H9 (cell line): ENCODE data around the gene MTHFD2. TPM values are rescaled to one million over a fixed set of nuclear protein-coding genes. Genes with fewer than 3 reads are reported as not detected.

ENCODE experiments used
- DNase-seq: peaks from one replicate; pipeline ENCODE4 v3.0.0-alpha.2; 2017
- H2AFZ ChIP-seq: one replicate; pipeline ENCODE4 v1.6.1; 2013; ENCODE audit warnings: mild to moderate bottlenecking, low read length, control low read depth, moderate library complexity
- H2AK5ac ChIP-seq: 2 replicates; pipeline ENCODE4 v1.6.1; 2013; ENCODE audit warnings: low read length, control low read depth, mixed read lengths; ENCODE audit not compliant: insufficient read length
- H2BK120ac ChIP-seq: one replicate; pipeline ENCODE4 v1.6.1; 2013; ENCODE audit warnings: low read depth, mild to moderate bottlenecking, low read length, control low read depth, inconsistent platforms; ENCODE audit not compliant: poor library complexity, severe bottlenecking
- H2BK12ac ChIP-seq: 2 replicates; pipeline ENCODE4 v1.6.1; 2013; ENCODE audit warnings: low read length, control low read depth, mixed read lengths, low read depth; ENCODE audit not compliant: insufficient read length
- H2BK15ac ChIP-seq: 2 replicates; pipeline ENCODE4 v1.6.1; 2013; ENCODE audit warnings: low read depth, low read length, control low read depth
- H2BK20ac ChIP-seq: one replicate; pipeline ENCODE4 v1.6.1; 2013; ENCODE audit warnings: low read depth, mild to moderate bottlenecking, low read length, control low read depth, inconsistent platforms; ENCODE audit not compliant: poor library complexity, severe bottlenecking
- H2BK5ac ChIP-seq: 2 replicates; pipeline ENCODE4 v1.6.1; 2013; ENCODE audit warnings: low read length, control low read depth, mixed read lengths; ENCODE audit not compliant: insufficient read length
- H3K14ac ChIP-seq: 2 replicates; pipeline ENCODE4 v1.6.1; 2013; ENCODE audit warnings: low read length, control low read depth; ENCODE audit not compliant: insufficient read depth
- H3K18ac ChIP-seq: 2 replicates; pipeline ENCODE4 v1.6.1; 2013; ENCODE audit warnings: low read depth, mild to moderate bottlenecking, mixed read lengths, low read length, control low read depth; ENCODE audit not compliant: insufficient read length
- H3K23ac ChIP-seq: 2 replicates; pipeline ENCODE4 v1.6.1; 2013; ENCODE audit warnings: low read length, control low read depth, mixed read lengths, low read depth; ENCODE audit not compliant: insufficient read length
- H3K23me2 ChIP-seq: 2 replicates; pipeline ENCODE4 v1.6.1; 2013; ENCODE audit warnings: low read depth, mild to moderate bottlenecking, mixed read lengths, low read length, control low read depth; ENCODE audit not compliant: insufficient read length, poor library complexity, severe bottlenecking
- H3K27ac ChIP-seq: 2 replicates; pipeline ENCODE4 v1.5.1; 2013; ENCODE audit warnings: low read length, control low read depth, mixed read lengths, low read depth; ENCODE audit not compliant: insufficient read length
- H3K27me3 ChIP-seq: 2 replicates; pipeline ENCODE4 v1.6.1; 2013; ENCODE audit warnings: low read length, control low read depth, inconsistent platforms; ENCODE audit not compliant: insufficient read depth
- H3K4ac ChIP-seq: 2 replicates; pipeline ENCODE4 v1.6.1; 2013; ENCODE audit warnings: low read depth, mild to moderate bottlenecking, control low read depth, inconsistent platforms, low read length, moderate library complexity
- H3K4me1 ChIP-seq: 2 replicates; pipeline ENCODE4 v1.6.1; 2013; ENCODE audit warnings: low read length, control low read depth, inconsistent platforms; ENCODE audit not compliant: insufficient read depth
- H3K4me2 ChIP-seq: 2 replicates; pipeline ENCODE4 v1.6.1; 2013; ENCODE audit warnings: low read length, control low read depth, mixed read lengths; ENCODE audit not compliant: insufficient read length, insufficient read depth
- H3K56ac ChIP-seq: 2 replicates; pipeline ENCODE4 v1.6.1; 2013; ENCODE audit warnings: low read depth, mild to moderate bottlenecking, mixed read lengths, low read length, control low read depth; ENCODE audit not compliant: insufficient read length
- H3K79me1 ChIP-seq: 2 replicates; pipeline ENCODE4 v1.6.1; 2013; ENCODE audit warnings: low read depth, mild to moderate bottlenecking, moderate library complexity, low read length, control low read depth, inconsistent platforms; ENCODE audit not compliant: insufficient read depth, poor library complexity, severe bottlenecking
- H3K79me2 ChIP-seq: 2 replicates; pipeline ENCODE4 v1.6.1; 2013; ENCODE audit warnings: low read length, control low read depth, inconsistent platforms; ENCODE audit not compliant: insufficient read depth
- H3K9ac ChIP-seq: 2 replicates; pipeline ENCODE4 v1.6.1; 2013; ENCODE audit warnings: low read length, control low read depth, mixed read lengths; ENCODE audit not compliant: insufficient read length; ENCODE audit errors: extremely low read depth
- H3K9me3 ChIP-seq: one replicate; pipeline ENCODE4 v1.6.1; 2013; ENCODE audit warnings: low read depth, low read length, inconsistent platforms; ENCODE audit not compliant: control insufficient read depth
- H3T11ph ChIP-seq: one replicate; pipeline ENCODE4 v1.6.1; 2013; ENCODE audit warnings: mild to moderate bottlenecking, low read length, control low read depth, inconsistent platforms
- H4K20me1 ChIP-seq: one replicate; pipeline ENCODE4 v1.6.1; 2013; ENCODE audit not compliant: control insufficient read depth, insufficient read length, insufficient read depth
- H4K5ac ChIP-seq: 2 replicates; pipeline ENCODE4 v1.6.1; 2013; ENCODE audit warnings: low read depth, mild to moderate bottlenecking, mixed read lengths, low read length, control low read depth; ENCODE audit not compliant: insufficient read length
- H4K8ac ChIP-seq: replicated peaks from 2 replicates; pipeline ENCODE4 v1.6.1; 2013; ENCODE audit warnings: low read length, control low read depth, mixed read lengths, low read depth; ENCODE audit not compliant: insufficient read length
- H4K91ac ChIP-seq: 2 replicates; pipeline ENCODE4 v1.6.1; 2013; ENCODE audit warnings: low read depth, mild to moderate bottlenecking, moderate library complexity, mixed read lengths, low read length, control low read depth; ENCODE audit not compliant: insufficient read length
- H3K27ac Mint-ChIP-seq, 3 experiments: 2 replicates in 2 of 3; 3 replicates in 1 of 3; pipeline ENCODE4 v1.8.0; 2020 to 2021; ENCODE audit warnings: mixed read lengths in 3 of 3, mild to moderate bottlenecking in 1 of 3, moderate library complexity in 1 of 3
- H3K27me3 Mint-ChIP-seq: 2 replicates; pipeline ENCODE4 v1.8.0; 2021; ENCODE audit warnings: low read depth, mild to moderate bottlenecking, moderate library complexity, mixed read lengths
- H3K36me3 Mint-ChIP-seq, 3 experiments: 2 replicates in 2 of 3; 3 replicates in 1 of 3; pipeline ENCODE4 v1.8.0; 2020 to 2021; ENCODE audit warnings: low read depth in 3 of 3, mixed read lengths in 3 of 3; ENCODE audit not compliant: insufficient read depth in 1 of 3
- H3K4me1 Mint-ChIP-seq, 2 experiments: 2 replicates each; pipeline ENCODE4 v1.8.0; 2020; ENCODE audit warnings: mixed read lengths in 2 of 2
- H3K4me3 Mint-ChIP-seq, 2 experiments: 2 replicates in 1 of 2; 3 replicates in 1 of 2; pipeline ENCODE4 v1.8.0; 2020 to 2021; ENCODE audit warnings: mild to moderate bottlenecking in 2 of 2, mixed read lengths in 2 of 2, moderate library complexity in 1 of 2
- H3K9me3 Mint-ChIP-seq, 2 experiments: 2 replicates in 1 of 2; 3 replicates in 1 of 2; pipeline ENCODE4 v1.8.0; 2020; ENCODE audit warnings: mild to moderate bottlenecking in 2 of 2, mixed read lengths in 2 of 2, moderate library complexity in 1 of 2
- CTCF ChIP-seq: fragments of 200-600 bp; sonication (generic); conservative IDR thresholded peaks from 3 replicates; pipeline ENCODE4 v1.8.0; 2021; ENCODE audit warnings: antibody characterized with exemption, mild to moderate bottlenecking
- WGBS: extraction: QIAGEN DNeasy Blood & Tissue Kit; methylation state at CpG from one replicate; pipeline ENCODE4 v1.1.7; 2013; ENCODE audit warnings: missing lambda C conversion rate, low lambda C conversion rate, mixed read lengths; ENCODE audit not compliant: insufficient read length; ENCODE audit errors: extremely low coverage; 5-methylcytosine and 5-hydroxymethylcytosine counted together
- total RNA-seq: library from RNA; stranded (reverse); gene quantifications from 2 replicates; pipeline ENCODE4 v1.2.1, GENCODE V29; 2021

Gene MTHFD2
- total RNA-seq, 1 experiment from 2014 or later = 201 TPM

GRCh38 chr2:74205113-74205512 is 6.7 kb downstream of the MTHFD2 start:
- peaks cover 59 to 87% (median 85%) of the 10 kb centered on the region in 3 experiments for H3K36me3 Mint-ChIP-seq
- H3K79me2 ChIP-seq = peaks cover 61% of the 10 kb centered on the region; the same call in 1 of the 2 replicates

More at GRCh38 chr2:74205113-74205512, 6.7 kb downstream of the MTHFD2 start:
- peaks cover 7% of the 10 kb centered on the region for H3K79me1 ChIP-seq
- no peak overlapping the region for H2AK5ac ChIP-seq
- H3K18ac ChIP-seq = no peak overlapping the region
- no peaks in the 10 kb centered on the region for H3K27me3 ChIP-seq
- no peak overlapping the region for H2BK12ac ChIP-seq
- H2BK5ac ChIP-seq = no peak overlapping the region
- peak overlapping the region in 1 of 2 experiments; percentile 55; a peak in 1 of 5 replicates for H3K4me3 Mint-ChIP-seq
- H3K4me1 Mint-ChIP-seq = peaks cover 46 to 50% of the 10 kb centered on the region in 2 experiments
- H3K27ac Mint-ChIP-seq = peak overlapping the region; percentile 68 to 78 (median 71)
- H3K14ac ChIP-seq = no peak overlapping the region
- no peak overlapping the region for H4K91ac ChIP-seq
- no peak overlapping the region for H3K4ac ChIP-seq
- H3K9me3 Mint-ChIP-seq = no peaks in the 10 kb centered on the region
- peaks cover 10% of the 10 kb centered on the region for H3K4me1 ChIP-seq
- no peaks in the 10 kb centered on the region for H3K9me3 ChIP-seq
- peaks cover 3% of the 10 kb centered on the region for H3K23me2 ChIP-seq
- TF ChIP-seq CTCF = no peak
- no peak overlapping the region for H2AFZ ChIP-seq
- no peak for DNase-seq
- H3K27ac ChIP-seq = no peak overlapping the region
- H3K27me3 Mint-ChIP-seq = no peaks in the 10 kb centered on the region
- no peak overlapping the region for H4K5ac ChIP-seq
- no peak overlapping the region for H3K9ac ChIP-seq
- no peak overlapping the region for H2BK20ac ChIP-seq
- H3K23ac ChIP-seq = no peak overlapping the region
- no peak overlapping the region for H3T11ph ChIP-seq
- WGBS = no CpG with 5 or more reads among the region's 5 CpGs
- H4K8ac ChIP-seq = no peak overlapping the region
- H4K20me1 ChIP-seq = no peaks in the 10 kb centered on the region
- H3K4me2 ChIP-seq = no peak overlapping the region
- no peak overlapping the region for H3K56ac ChIP-seq
- no peak overlapping the region for H2BK120ac ChIP-seq
- H2BK15ac ChIP-seq = no peak overlapping the region
